Stimulated activated CD8-positive, alpha-beta memory T cell treated with anti-CD3 and anti-CD28 coated beads, Interleukin-7, amount 100 ng/mL, for 1 hour (primary cell): ENCODE data around the gene ESR2.
"Not testable (repeated sequence)": the region's sequence is repeated elsewhere in the genome, so short reads cannot be mapped to it uniquely, and the experiment has no call there.

Experiments used
- DNase-seq, 2 donors: peaks; one replicate each; pipeline ENCODE4 v3.0.0-alpha.2; 2020; ENCODE audit warnings: low read depth in 2 of 2

ESR2 gene

DNA sequence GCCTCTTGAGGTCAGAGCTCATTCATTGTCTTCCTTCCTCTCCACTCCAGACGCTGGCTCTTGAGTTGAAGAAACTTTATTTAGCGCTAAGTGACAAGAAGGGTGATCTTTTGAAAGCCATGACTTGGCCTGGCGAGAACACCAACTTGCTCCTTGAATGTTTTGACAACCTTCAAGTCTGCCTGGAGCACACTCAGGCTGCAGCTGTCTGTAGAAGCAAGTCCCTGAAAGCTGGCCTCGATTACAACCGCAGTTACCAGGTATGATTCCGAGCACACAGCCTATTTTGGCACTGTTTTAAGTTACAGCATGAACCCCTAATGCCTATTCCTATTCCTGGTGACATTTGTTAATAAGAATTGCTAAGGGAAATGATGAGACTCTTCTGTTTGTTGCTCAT, 167.6 kb downstream of the ESR2 start:
- no peak for DNase-seq

DNA sequence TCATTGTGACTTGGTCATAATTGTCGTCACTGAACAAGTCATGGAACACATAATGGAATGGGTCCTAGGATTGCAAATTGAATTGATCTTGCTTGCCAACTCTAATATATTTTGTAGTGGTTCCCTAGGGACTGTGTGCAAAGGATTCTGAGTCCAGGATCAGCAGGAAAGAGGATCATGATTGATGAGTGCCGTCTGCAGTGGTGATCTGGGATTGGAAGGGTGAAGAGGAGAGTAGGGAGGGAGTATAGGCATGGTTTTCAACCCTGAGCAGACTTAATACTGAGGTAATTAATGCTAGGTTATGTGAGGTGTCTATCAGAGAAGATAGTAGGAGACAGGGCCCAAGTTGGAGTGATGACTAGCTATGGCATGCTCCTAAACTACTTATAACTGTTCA, 168.9 kb downstream of the ESR2 start:
- no peak for DNase-seq

DNA sequence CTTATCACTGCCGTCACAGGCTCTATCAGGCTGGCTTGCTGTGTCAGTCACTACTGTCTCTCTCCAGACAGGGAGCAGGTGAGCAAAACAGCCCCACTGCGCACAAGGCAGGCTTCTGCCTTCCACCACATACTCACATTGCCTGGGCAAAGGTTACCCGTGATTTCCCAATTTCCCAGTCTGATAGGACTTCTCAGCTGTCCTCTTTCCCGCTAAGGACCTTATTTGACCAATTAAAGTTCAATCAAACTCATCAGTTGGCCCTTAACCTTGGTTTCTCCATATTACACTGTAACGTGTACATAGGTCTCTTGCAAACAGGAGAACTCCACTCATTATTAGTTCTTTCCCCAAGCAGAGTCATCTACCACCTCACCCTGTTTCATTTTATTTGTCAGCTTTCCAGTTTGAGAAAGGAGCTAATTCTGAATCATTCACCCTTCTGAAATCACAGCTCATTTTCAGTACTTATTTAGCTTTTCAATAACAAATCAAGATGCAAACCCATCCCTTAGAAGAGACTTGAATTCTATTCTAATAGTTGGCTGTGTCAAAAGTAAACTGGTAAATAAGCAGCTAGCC, 170.8 kb downstream of the ESR2 start:
- DNase-seq, result no peak

DNA sequence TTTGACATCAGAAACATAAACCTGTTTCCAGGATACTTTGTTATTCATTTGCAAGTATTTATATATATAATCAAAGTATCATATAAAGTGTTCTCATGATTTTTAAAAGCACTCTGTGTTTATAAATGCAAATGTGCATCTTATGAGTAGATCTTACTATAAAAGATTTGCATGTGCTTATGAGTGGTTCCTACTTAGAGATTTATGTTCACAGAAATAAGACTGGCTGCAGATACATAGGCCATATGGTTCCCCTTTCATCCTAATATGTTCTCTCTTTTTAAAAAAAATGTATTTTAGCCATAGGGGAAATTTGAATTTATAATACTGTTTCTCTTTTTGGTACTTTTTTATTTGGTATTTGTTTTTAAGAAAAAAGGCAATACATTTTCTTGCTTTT, 174.2 kb downstream of the ESR2 start:
- no peak for DNase-seq

DNA sequence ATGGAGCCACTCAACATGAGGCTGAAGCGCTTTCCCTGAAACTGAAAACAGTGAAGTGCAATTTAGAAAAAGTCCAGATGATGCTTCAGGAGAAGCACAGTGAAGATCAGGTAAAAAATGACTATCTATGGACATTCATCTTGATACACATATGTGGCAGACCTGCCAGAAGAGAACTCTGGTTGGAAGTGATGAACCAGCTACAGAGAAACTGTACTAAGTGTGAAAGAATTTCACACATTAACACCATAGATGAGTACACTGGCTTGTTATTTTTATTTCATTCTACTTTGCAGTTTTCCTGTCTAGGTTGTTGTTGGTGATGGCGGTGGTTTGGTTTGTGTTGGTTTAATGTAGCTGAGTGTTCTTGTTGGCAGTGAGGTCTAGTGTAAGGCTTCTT, 174.7 kb downstream of the ESR2 start:
- no peak for DNase-seq

DNA sequence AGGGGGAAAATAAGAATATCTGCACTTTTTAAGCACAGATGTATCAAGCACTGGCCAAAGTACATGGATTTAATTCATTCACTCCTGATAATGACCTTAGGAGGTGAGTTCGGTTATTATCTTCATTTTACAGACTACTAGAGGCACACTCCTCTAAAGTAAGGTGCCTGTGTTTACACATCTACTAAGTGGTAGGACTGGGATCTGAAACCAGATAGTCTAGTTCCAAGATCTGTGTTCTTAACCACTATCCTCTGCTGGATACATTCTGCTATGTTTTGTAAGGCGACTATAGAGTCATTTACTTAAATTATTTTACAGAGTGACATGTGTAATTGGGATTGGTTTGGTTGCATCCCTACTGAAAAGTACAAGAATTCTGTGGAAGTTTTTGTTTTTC, 175.3 kb downstream of the ESR2 start:
- DNase-seq, result no peak

DNA sequence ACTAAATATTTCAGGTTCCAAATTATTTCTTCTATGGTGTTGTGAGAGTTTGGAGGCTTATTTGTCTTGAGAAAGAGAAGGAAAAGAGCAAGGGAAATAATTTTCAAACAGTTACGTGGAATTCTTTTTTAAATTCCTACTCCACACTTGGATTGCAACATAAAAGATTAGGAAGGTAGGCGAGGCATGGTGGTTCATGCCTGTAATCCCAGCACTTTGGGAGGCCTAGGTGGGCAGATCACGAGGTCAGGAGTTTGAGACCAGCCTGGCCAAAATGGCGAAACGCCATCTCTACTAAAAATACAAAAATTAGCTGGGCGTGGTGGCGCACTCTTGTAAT, 175.8 kb downstream of the ESR2 start:
- not testable (repeated sequence) for DNase-seq

DNA sequence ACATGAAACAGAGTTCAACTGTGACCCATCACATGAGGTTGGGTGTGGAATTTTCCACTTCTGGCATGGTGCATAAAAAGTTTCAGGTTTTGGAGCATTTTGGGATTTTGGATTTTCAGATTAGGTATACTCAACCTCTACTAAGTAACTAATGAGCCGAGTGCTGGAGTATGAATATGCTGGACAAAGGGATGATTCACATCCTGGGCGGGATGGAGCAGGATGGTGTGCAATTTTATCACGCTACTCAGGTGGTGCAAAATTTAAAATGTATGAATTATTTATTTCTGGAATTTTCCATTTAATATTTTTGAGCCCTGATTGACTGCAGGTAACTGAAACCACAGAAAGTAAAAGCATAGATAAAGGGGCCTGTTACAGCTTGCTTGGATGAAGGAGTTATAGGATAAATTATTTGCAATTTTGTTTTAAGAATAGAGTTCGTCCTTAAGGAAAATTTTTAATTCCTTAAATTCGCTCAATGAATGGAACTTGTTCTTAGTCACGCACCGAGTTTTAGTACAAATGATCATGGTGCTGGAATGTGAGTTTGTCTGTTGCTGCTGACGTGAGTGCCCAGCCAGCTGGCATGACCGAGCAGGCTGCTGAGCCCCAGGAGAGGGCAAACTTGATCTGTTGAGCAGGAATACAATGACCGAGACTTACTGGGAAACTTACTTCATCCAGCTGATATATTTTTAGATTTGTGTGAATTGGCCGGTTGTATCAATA, 176.3 kb downstream of the ESR2 start:
- DNase-seq, result no peak

DNA sequence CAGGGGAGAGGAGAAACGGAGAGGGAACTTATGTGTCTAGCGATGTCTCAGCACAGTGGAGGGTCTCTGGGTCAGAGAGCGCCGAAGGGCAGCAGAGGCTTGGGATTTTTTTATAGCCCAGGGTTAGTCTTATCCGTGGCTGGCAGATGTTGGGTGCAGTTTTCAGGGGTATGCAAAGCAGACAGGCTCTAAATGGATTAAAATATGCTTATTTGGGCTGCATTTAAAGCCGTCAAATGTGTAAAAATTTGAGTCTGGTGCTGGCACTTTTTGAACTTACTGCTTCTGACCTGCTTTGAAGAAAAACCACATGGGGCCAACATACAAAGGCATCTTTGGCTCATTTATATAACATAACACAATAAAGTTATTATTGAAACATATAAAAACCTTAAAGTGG, 178.8 kb downstream of the ESR2 start:
- no peak for DNase-seq

DNA sequence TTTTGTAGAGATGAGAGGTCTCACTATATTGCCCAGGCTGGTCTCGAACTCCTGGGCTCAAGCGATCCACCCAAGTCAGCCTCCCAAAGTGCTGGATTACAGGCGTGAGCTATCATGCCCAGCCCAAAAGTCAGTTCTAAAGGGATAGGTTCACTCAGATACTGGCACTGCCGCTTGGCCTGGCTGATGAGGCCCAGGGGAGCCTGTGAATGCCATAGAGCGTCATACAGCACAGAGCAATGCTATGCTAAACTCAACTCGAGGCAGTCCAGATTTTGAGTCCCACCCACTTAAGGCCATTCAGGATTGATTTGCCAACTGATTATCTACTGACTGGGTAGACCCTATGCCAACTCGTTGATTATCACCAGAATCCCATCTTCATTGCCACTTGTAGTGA, 179.4 kb downstream of the ESR2 start:
- DNase-seq, result no peak

DNA sequence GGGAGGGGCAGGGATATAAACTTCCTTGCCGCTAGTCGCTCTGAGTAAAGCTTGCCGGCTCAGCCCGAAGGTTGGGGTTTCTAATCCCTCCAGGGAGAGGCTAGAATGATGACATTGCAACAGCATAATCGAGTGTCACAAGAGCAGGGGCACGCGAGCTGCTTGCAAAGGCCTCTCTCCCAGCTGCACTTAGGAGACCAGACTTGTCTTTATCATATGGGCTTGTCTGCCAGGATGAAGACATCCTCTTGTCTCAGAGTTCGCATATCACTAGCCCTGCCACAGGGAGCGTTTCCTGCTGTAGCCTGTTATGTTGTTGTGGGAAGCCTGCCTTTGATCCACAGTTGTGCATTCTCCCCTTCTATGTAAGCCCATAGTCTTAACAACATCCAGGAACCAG, 180.0 kb downstream of the ESR2 start:
- no peak for DNase-seq

DNA sequence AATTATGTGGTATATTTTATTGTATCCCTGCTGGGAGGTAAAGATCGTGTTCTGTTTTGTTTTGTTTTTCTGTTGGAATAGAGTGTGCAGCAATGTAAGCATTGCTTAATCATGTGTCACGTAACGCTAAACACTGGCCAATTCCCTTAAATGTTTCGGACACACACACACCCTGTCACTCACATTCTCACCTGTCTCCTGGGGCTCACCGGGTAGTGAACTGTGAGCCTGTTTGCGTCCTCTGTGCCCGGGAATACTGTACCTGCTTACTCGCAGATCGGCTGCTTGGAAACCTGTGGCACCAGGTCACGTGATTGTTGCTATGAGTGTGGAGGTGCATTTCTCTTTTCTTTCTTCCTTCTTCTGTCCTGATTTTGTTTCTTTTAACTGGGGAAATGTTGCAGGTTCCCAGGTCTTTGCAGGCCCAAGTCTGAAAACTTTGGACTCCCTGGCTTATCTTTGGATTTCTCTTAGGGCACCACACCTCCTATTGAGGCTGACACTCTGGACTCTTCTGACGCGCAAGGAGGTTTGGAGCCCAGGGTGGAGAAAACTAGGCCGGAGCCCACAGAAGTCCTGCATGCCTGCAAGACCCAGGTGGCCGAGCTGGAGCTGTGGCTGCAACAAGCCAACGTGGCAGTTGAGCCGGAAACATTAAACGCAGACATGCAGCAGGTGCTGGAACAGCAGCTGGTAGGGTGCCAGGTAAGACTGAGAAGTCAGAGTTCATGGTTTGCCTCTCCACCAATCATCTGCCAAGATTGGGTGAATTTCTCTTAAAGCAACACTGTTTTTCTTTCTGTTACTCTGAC, 181.1 kb downstream of the ESR2 start:
- no peak for DNase-seq

DNA sequence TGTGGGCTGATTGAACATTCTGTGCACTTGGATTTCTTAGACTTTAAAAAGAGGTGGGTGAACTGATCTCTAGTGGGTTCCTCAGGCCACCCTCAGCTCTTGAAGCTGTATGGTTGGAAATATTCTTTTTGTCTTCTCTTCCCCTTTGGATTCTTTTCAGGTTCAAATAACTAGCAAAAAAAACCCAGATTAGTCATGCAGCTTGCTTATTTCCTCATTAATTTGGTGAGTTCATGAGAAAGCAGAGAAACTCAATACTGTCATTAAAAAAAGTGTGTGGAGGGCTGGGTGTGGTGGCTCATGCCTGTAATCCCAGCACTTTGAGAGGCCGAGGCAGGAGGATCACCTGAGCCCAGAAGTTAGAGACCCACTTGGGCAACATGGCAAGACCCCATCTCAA, 183.4 kb downstream of the ESR2 start:
- DNase-seq, result no peak

DNA sequence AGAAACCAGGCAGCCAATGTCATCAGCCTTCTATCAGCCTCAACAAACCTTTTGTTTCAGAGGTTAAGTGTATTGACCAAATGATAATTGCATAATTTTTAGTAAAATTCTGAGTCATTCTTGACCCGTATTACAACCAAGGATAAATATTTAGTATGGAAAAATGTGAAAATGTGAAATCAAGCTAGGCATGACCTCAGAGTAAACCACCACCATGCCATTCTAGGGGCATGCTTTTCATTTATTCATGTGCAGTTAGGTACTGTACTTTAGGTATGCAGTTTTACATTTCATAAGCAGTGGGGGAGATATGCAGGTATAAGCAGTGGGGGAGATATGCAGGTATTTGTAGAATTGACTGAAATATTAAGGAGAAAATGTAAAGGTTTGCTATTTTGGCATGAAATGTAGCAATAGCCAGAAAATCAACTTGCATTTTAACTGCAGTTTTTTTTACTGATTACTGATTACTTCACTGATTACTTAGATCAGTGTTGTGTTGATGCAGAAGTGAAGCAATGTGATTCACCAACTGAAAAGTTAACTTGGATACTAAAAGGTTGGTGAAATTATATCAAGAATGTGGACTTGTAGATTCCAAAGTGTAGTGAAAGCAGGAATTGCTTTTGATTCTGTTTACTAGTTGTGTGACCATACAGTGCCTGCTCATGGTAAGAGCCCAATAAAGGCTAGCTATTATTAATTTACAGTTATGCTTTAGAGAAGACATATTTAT, 184.2 kb downstream of the ESR2 start:
- DNase-seq, result no peak

DNA sequence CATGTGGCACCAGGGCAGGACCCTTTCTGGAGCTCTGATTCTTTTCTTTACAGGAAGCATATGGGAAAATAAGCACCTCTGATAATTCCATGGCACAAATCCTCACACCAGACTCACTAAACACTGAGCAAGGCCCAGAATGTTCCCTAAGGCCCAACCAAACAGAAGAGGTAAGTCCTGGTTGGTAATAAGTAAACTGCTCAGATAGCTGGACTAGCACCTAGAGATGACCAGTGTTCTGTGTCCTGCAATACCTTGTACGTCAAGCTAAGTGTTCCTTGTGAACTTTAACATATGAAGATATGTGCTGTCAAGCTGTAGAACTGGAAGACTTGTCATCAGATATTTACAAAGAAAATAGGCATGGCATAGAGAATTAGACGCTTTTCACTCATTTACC, 186.7 kb downstream of the ESR2 start:
- no peak for DNase-seq

DNA sequence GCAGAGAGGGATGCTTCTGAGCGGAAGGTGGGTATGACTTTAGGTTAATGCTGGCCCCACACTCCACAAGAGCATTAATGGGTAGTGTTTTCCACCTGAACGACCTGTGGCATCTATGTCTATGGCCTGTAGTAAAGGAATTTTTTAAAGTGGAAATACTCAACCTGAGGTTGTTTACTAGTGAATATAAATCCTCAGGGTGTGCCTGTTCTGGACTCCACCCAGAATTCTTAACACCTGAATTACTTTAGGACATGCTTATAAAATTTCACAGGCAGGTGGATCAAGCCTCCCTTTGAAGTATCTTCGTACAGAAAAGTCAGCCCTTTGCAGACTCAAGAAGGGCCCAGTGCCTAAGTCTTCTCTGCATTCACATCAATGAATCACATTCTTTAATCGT, 196.1 kb downstream of the ESR2 start:
- DNase-seq, result no peak

DNA sequence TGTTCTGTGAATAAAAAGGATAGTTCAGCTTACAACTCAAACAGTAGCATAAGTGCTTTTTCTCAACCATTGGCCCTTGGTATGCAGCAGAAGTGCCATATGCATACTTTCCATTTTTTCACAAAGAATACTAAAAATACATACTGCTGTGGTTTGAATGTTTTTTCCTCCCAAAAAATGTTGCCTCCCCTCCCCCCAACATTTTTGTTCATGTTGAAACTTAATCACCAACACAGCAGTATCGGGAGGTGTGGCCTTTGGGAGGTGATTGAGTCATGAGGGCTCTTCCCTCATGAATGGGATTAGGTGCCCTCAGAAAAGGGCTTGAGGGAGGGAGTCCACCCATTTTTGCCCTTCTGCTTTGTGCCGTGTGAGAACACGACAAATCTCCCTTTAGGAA, 198.6 kb downstream of the ESR2 start:
- DNase-seq, result no peak

DNA sequence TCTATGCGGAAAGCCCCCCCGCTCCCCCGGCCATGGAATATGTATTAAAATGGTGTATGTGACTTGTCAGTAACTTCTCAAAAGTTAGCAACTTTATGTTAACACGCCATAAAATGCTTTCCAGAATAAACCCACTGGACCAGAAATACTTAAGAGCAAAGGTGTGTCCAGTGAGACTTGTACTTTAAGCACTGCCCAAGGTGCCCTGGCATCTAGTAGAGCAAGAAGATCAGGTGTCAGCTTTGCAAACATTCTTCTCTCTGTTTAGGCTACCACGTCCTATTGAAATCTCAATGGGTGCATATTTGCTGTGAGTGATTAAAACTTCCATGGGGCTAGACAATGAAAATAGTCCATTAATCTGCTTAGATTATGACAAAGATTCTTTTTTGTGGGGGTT, 201.2 kb downstream of the ESR2 start:
- DNase-seq, result no peak

DNA sequence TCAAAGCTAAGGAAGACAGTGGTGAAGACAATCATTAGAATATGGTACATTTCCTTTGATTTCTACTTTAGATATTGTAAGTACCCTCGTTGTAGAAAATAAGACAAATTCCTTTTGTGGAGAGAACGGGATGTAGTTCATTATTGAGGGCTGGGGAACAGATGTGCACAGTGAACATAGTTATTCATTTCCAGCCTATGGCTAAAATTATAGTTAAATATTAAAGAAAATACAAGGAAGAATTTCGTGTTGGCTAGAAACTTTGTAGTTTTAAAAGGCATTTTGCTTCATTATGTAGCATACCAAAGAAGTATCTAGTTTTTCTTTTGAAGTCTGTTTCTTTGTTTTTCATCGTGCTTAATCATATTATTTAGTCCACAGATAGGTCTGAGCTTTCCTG, 201.8 kb downstream of the ESR2 start:
- DNase-seq, result no peak

DNA sequence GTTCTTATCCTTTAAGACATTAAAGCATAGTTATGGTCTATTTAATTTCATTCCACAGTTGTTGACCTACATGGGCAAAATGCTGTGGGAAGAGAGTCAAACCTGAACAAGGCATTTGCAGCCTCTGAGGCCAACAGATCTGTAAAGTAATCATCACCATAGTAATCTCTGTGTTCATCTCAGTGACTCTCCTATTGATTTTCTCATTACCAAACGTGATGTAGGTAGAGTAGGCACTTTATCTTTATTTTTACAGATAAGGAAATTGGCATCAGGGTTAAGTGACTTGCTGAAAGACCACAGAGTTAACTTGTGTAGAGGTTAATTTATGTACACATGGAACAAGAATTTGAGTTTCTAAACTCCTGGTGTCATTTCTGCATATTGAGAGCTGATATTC, 203.0 kb downstream of the ESR2 start:
- DNase-seq, result no peak

DNA sequence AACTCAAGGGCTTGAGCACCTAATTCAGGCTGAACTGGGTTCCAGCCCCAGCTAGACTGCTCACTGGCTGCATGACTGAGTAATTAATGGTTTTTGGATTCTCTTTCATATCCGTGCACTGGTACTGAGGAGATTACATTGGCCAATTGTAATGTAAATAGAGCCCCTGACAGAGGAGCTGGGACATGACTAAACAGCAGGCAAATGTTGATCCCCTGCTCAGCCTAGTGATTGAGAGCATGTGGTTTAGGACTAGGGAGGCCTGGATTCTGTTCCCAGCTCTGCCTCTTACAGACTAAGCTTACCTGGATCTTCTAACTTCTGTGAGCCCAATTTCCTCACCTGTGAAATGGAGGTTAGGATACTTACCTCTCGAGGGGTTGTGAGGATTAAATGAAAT, 204.3 kb downstream of the ESR2 start:
- DNase-seq, result no peak

DNA sequence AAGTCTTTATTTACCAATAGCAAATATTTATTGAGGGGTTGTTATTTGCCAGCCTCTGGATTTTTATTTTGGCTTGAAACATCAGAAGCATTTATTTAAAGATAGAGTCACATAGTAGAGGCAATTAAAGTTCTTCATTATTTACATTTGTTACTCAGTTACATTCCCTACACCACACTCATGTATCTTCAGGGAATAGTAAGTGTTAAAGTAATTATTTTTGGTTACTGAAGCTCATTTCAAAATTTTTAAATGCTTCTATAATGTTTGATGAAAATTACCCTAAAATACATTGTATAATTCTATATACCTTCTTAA, 205.6 kb downstream of the ESR2 start:
- DNase-seq, result no peak

DNA sequence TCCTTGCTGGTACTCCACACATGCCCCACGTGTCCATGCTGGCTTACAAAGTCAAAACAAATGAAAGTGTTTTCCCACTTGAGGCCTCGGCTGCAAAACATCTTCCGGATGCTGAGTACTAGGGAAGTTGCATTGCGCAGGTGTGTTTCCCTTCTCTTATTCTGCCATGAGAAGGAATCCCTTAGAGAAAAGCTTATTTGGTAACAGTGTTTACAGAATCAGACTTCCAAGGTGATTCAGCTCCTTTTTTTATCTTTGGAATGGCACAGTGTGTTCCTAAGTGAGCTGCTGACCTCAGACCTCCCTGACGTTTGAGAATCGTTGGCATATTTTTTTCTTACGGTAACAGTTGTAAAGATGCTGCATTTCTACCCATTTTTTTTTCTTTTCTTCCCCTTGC, 211.3 kb downstream of the ESR2 start:
- no peak for DNase-seq
